IPS-18a (cell line): ENCODE data around the gene PADI3.

Experiments
- H3K27ac ChIP-seq: one replicate; pipeline ENCODE4 v1.5.1; 2013; ENCODE audit warnings: low read length
- H3K27me3 ChIP-seq: one replicate; pipeline ENCODE4 v1.6.1; 2013; ENCODE audit warnings: mild to moderate bottlenecking, low read length; ENCODE audit not compliant: control insufficient read depth, insufficient read depth
- H3K36me3 ChIP-seq: one replicate; pipeline ENCODE4 v1.6.1; 2013; ENCODE audit warnings: low read depth, low read length; ENCODE audit not compliant: control insufficient read depth
- H3K4me1 ChIP-seq: one replicate; pipeline ENCODE4 v1.6.1; 2013; ENCODE audit warnings: low read depth, low read length; ENCODE audit not compliant: control insufficient read depth
- H3K4me3 ChIP-seq: one replicate; pipeline ENCODE4 v1.5.1; 2013; ENCODE audit warnings: low read length
- H3K9ac ChIP-seq: one replicate; pipeline ENCODE4 v1.6.1; 2013; ENCODE audit warnings: mild to moderate bottlenecking, low read length, moderate library complexity
- H3K9me3 ChIP-seq: one replicate; pipeline ENCODE4 v1.6.1; 2013; ENCODE audit warnings: low read depth, low read length; ENCODE audit not compliant: control insufficient read depth

PADI3 gene

GRCh38 chr1:17218939-17219338 is 30.0 kb upstream of the PADI3 start:
- H3K27me3 ChIP-seq, result no peaks in the 10 kb centered on the region
- no peak overlapping the region for H3K9ac ChIP-seq
- no peak overlapping the region for H3K27ac ChIP-seq
- H3K4me1 ChIP-seq, result no peaks in the 10 kb centered on the region
- H3K4me3 ChIP-seq, result no peak overlapping the region
- H3K36me3 ChIP-seq, result no peaks in the 10 kb centered on the region
- H3K9me3 ChIP-seq, result no peaks in the 10 kb centered on the region

GRCh38 chr1:17220287-17220686 is 28.6 kb upstream of the PADI3 start:
- H3K36me3 ChIP-seq, result no peaks in the 10 kb centered on the region
- no peaks in the 10 kb centered on the region for H3K27me3 ChIP-seq
- H3K4me3 ChIP-seq, result no peak overlapping the region
- H3K4me1 ChIP-seq, result no peaks in the 10 kb centered on the region
- no peak overlapping the region for H3K9ac ChIP-seq
- no peak overlapping the region for H3K27ac ChIP-seq
- H3K9me3 ChIP-seq, result no peaks in the 10 kb centered on the region

GRCh38 chr1:17222557-17222956 is 26.3 kb upstream of the PADI3 start:
- H3K36me3 ChIP-seq, result no peaks in the 10 kb centered on the region

GRCh38 chr1:17224434-17224833 is 24.5 kb upstream of the PADI3 start:
- H3K9ac ChIP-seq, result no peak overlapping the region
- no peaks in the 10 kb centered on the region for H3K9me3 ChIP-seq
- no peak overlapping the region for H3K4me3 ChIP-seq
- H3K36me3 ChIP-seq, result no peaks in the 10 kb centered on the region
- H3K27me3 ChIP-seq, result no peaks in the 10 kb centered on the region
- H3K27ac ChIP-seq, result no peak overlapping the region
- no peaks in the 10 kb centered on the region for H3K4me1 ChIP-seq

More at GRCh38 chr1:17222557-17222956, 26.3 kb upstream of the PADI3 start:
- H3K4me3 ChIP-seq, result no peak overlapping the region
- H3K9ac ChIP-seq, result no peak overlapping the region
- no peaks in the 10 kb centered on the region for H3K9me3 ChIP-seq
- no peak overlapping the region for H3K27ac ChIP-seq
- no peaks in the 10 kb centered on the region for H3K4me1 ChIP-seq
- H3K27me3 ChIP-seq, result no peaks in the 10 kb centered on the region

GRCh38 chr1:17225140-17225539 is 23.8 kb upstream of the PADI3 start:
- H3K9ac ChIP-seq, result no peak overlapping the region
- no peaks in the 10 kb centered on the region for H3K36me3 ChIP-seq
- H3K27ac ChIP-seq, result no peak overlapping the region
- H3K4me3 ChIP-seq, result no peak overlapping the region
- no peaks in the 10 kb centered on the region for H3K9me3 ChIP-seq
- H3K4me1 ChIP-seq, result no peaks in the 10 kb centered on the region
- H3K27me3 ChIP-seq, result no peaks in the 10 kb centered on the region

GRCh38 chr1:17227358-17227915 is 21.5 kb upstream of the PADI3 start:
- H3K9me3 ChIP-seq, result no peaks in the 10 kb centered on the region
- no peak overlapping the region for H3K9ac ChIP-seq
- no peaks in the 10 kb centered on the region for H3K27me3 ChIP-seq
- H3K27ac ChIP-seq, result no peak overlapping the region
- no peak overlapping the region for H3K4me3 ChIP-seq
- H3K36me3 ChIP-seq, result no peaks in the 10 kb centered on the region
- no peaks in the 10 kb centered on the region for H3K4me1 ChIP-seq

GRCh38 chr1:17228619-17229018 is 20.3 kb upstream of the PADI3 start:
- H3K4me1 ChIP-seq, result no peaks in the 10 kb centered on the region
- H3K36me3 ChIP-seq, result no peaks in the 10 kb centered on the region
- no peaks in the 10 kb centered on the region for H3K9me3 ChIP-seq
- no peak overlapping the region for H3K27ac ChIP-seq
- H3K9ac ChIP-seq, result no peak overlapping the region
- H3K4me3 ChIP-seq, result no peak overlapping the region
- H3K27me3 ChIP-seq, result no peaks in the 10 kb centered on the region

- Histone ChIP-seq H3K9me3 (no peaks in the 10 kb centered on the region), H3K27ac (no peak overlapping the region), H3K36me3 (no peaks in the 10 kb centered on the region), H3K4me1 (no peaks in the 10 kb centered on the region), H3K4me3 (no peak overlapping the region), H3K9ac (no peak overlapping the region), H3K27me3 (no peaks in the 10 kb centered on the region)
Observed at GRCh38 chr1:17229379-17229778, 19.5 kb upstream of the PADI3 start.

- Histone ChIP-seq H3K27ac (no peak overlapping the region), H3K4me3 (no peak overlapping the region), H3K27me3 (no peaks in the 10 kb centered on the region), H3K9me3 (no peaks in the 10 kb centered on the region), H3K36me3 (no peaks in the 10 kb centered on the region), H3K9ac (no peak overlapping the region), H3K4me1 (no peaks in the 10 kb centered on the region)
Observed at GRCh38 chr1:17230106-17230505, 18.8 kb upstream of the PADI3 start.

- Histone ChIP-seq H3K27ac (no peak overlapping the region), H3K9me3 (no peaks in the 10 kb centered on the region), H3K36me3 (no peaks in the 10 kb centered on the region), H3K4me1 (no peaks in the 10 kb centered on the region), H3K27me3 (no peaks in the 10 kb centered on the region), H3K9ac (no peak overlapping the region), H3K4me3 (no peak overlapping the region)
Observed at GRCh38 chr1:17230671-17231310, 18.1 kb upstream of the PADI3 start.

GRCh38 chr1:17232759-17233661 is 15.9 kb upstream of the PADI3 start:
- no peak overlapping the region for H3K4me3 ChIP-seq
- H3K27me3 ChIP-seq, result no peaks in the 10 kb centered on the region
- H3K36me3 ChIP-seq, result no peaks in the 10 kb centered on the region
- no peak overlapping the region for H3K27ac ChIP-seq
- H3K9ac ChIP-seq, result no peak overlapping the region
- H3K4me1 ChIP-seq, result no peaks in the 10 kb centered on the region
- H3K9me3 ChIP-seq, result no peaks in the 10 kb centered on the region
